Tibial artery (tissue), 4 donors: ENCODE results near the gene VTCN1.

Experiments
- DNase-seq, 2 donors: peaks; one replicate each; pipeline ENCODE4 v3.0.0-alpha.2; 2019
- H3K27ac ChIP-seq, 2 donors: fragments of 200-600 bp; sonication (generic) in 1 of 2; 1 replicate in 1 of 2; 2 replicates in 1 of 2; pipeline ENCODE4 v1.5.1; 2018 to 2019; ENCODE audit warnings: mild to moderate bottlenecking in 1 of 2
- H3K27me3 ChIP-seq, 2 donors: fragments of 200-600 bp; sonication (generic) in 1 of 2; one replicate each; pipeline versions ENCODE4 v1.5.1 to v1.6.0; 2016 to 2019
- H3K36me3 ChIP-seq, 3 donors: fragments of 200-600 bp; sonication (generic) in 2 of 3; one replicate each; pipeline ENCODE4 v1.5.1; 2016 to 2019; ENCODE audit warnings: mild to moderate bottlenecking in 2 of 3
- H3K4me1 ChIP-seq, 4 donors: fragments of 200-600 bp; sonication (generic) in 2 of 4; 1 replicate in 3 of 4; 2 replicates in 1 of 4; pipeline ENCODE4 v1.5.1; 2016 to 2019
- H3K4me3 ChIP-seq, 2 donors: fragments of 200-600 bp; sonication (generic) in 1 of 2; 1 replicate in 1 of 2; 2 replicates in 1 of 2; pipeline ENCODE4 v1.5.1; 2018 to 2019; ENCODE audit warnings: mild to moderate bottlenecking in 2 of 2
- H3K9me3 ChIP-seq, 3 donors: fragments of 200-600 bp; sonication (generic) in 1 of 3; one replicate each; pipeline ENCODE4 v1.5.1; 2016 to 2019
- intact Hi-C: fragments of 100-400 bp; cut with DNase I; formaldehyde crosslinking; loops from one replicate; pipeline ENCODE4 v1.15.0; 2023; ENCODE audit warnings: low total_unique reads
- TF ChIP-seq, protein P1 (sequence below), 2 experiments: fragments of 200-600 bp in 1 of 2; fragments of 450-650 bp in 1 of 2; IDR thresholded peaks; one replicate each; pipeline ENCODE4 v1.5.1; 2017 to 2019; ENCODE audit warnings: antibody characterized with exemption in 2 of 2, mild to moderate bottlenecking in 1 of 2, moderate library complexity in 1 of 2

VTCN1 gene

DNA sequence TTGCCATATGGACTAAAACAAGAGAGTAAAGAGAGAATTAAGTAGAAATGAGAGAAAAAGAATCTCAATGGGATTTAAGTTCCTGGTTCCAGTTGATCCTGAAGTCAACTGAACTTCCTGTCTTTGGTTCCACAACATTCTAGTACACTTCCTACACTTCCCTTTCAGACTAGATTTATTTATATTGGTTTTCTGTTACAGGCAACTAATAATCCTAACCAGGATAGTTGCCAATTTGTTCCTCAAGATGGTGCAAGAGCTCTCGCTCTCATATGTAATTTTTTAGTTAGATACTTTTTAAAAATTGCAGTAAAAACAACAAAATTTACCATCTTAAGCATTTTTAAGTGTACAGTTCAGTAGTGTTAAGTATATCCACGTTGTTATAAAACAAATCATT is 60.4 kb downstream of the VTCN1 start:
- no peaks in the 10 kb centered on the region for H3K9me3 ChIP-seq
- no peak overlapping the region for H3K27ac ChIP-seq
- no peak for DNase-seq
- H3K36me3 ChIP-seq = no peaks in the 10 kb centered on the region
- peaks cover 0 to 4% of the 10 kb centered on the region in 2 donors for H3K27me3 ChIP-seq
- H3K4me1 ChIP-seq = no peaks in the 10 kb centered on the region
- intact Hi-C loops = no loop called here
- TF ChIP-seq, protein P1, sequence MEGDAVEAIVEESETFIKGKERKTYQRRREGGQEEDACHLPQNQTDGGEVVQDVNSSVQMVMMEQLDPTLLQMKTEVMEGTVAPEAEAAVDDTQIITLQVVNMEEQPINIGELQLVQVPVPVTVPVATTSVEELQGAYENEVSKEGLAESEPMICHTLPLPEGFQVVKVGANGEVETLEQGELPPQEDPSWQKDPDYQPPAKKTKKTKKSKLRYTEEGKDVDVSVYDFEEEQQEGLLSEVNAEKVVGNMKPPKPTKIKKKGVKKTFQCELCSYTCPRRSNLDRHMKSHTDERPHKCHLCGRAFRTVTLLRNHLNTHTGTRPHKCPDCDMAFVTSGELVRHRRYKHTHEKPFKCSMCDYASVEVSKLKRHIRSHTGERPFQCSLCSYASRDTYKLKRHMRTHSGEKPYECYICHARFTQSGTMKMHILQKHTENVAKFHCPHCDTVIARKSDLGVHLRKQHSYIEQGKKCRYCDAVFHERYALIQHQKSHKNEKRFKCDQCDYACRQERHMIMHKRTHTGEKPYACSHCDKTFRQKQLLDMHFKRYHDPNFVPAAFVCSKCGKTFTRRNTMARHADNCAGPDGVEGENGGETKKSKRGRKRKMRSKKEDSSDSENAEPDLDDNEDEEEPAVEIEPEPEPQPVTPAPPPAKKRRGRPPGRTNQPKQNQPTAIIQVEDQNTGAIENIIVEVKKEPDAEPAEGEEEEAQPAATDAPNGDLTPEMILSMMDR (IDR thresholded peaks at IDR 0.05) = no peak
- H3K4me3 ChIP-seq = no peak overlapping the region

DNA sequence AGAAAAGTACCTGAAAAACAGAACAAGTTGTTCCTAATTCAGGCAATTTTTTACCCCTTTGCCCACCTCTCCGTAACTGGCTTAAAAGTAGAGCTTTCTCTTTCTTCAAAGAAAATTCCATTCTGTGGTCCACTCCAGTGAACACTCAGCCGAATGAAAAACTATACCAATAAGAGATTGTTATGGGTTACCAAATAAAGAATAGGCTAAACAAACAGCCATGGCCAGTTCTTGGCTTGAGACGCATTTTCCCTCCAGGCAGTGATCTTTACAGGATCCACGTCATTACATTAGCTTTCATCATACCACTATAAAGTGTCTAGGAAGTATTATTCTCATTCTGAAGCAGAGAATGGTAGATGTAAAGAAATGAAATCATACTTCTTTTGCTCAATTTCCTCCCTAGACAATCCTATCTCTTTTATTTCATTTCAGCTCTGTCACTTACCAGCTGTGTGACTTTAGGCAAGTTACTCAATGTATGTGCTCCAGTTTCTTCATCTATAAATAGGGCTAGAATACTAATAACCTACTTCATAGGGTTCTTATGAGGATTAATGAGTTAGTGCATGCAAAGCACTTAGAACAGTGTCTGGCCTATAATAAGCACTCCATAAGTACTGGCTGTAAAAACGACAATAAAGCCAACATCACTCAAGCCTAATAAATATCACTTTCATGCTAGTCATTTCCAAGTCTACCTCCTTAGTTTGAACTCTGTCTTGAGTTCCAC is 62.7 kb downstream of the VTCN1 start:
- intact Hi-C loops = no loop called here
- H3K4me1 ChIP-seq = no peaks in the 10 kb centered on the region
- no peak overlapping the region for H3K4me3 ChIP-seq
- no peak for DNase-seq
- no peaks in the 10 kb centered on the region for H3K9me3 ChIP-seq
- H3K36me3 ChIP-seq = no peaks in the 10 kb centered on the region
- TF ChIP-seq, protein P1 (IDR thresholded peaks at IDR 0.05) = no peak
- no peak overlapping the region for H3K27ac ChIP-seq
- peaks cover 0 to 4% of the 10 kb centered on the region in 2 donors for H3K27me3 ChIP-seq

DNA sequence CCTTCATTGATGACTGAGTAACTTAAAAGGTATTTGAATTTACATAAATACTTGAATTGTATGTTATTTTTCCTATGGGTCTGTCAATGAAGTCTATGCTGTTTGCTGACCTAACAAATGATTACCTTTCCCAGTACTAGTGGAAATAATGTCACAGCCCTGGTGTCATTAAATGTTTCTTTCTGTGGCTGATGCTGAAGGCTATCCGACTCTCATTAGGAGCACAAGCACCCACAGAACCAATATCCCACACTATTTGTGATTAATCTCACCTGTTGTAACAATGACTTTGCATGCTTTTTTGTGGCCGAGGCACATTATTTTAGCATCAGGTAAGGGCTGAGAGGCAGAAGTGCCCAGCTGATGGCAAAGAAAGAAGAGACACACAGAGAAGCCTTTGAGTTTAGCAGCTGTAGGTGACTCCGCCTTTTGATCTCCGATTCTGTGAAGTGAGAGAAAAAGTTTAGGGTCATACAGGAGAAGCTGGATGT is 63.3 kb downstream of the VTCN1 start:
- DNase-seq = no peak
- intact Hi-C loops = no loop called here
- Histone ChIP-seq H3K4me1 (no peaks in the 10 kb centered on the region), H3K4me3 (no peak overlapping the region), H3K27me3 (peaks cover 0 to 4% of the 10 kb centered on the region in 2 donors), H3K36me3 (no peaks in the 10 kb centered on the region), H3K9me3 (no peaks in the 10 kb centered on the region), H3K27ac (no peak overlapping the region)
- TF ChIP-seq, protein P1 (IDR thresholded peaks at IDR 0.05) = no peak

DNA sequence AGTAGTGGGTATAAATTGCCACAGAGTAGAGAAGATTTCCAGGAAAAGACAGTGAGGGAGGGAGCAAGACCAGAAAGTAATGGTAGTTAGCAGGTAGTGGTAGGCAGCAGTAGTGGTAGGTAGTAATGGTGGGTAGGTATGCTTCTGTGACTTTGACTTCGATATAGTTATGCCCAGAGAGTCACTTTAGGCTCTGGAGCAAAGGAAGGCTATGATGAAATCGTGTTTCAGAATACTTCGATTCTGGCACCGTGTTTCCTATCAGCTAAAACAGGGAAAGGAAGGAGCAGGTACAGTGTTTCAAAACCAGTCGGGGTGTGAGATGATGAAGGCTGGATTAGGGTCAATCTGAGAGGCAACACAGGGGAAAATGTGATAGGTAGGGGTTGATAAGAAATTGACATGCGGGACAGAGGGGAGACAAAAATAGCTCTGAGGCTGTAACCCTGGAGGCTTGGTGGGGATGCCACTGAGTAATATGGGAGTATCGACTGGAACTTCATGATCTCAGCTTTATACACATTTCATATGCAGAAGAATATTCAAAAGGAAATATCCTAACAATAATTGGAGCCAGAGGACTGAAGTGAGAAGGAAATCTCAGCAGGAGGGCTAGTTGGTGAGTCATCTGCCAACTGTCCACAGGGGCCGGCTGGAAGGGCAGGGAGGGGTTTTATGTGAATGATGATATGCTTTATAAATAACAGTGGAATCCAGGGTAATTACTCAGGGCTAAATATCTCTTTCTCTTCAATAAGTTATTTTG is 64.0 kb downstream of the VTCN1 start:
- no peaks in the 10 kb centered on the region for H3K4me1 ChIP-seq
- no peak for DNase-seq
- peaks cover 0 to 4% of the 10 kb centered on the region in 2 donors for H3K27me3 ChIP-seq
- H3K9me3 ChIP-seq = no peaks in the 10 kb centered on the region
- intact Hi-C loops = no loop called here
- H3K4me3 ChIP-seq = no peak overlapping the region
- TF ChIP-seq, protein P1 (IDR thresholded peaks at IDR 0.05) = no peak
- no peak overlapping the region for H3K27ac ChIP-seq
- H3K36me3 ChIP-seq = no peaks in the 10 kb centered on the region

DNA sequence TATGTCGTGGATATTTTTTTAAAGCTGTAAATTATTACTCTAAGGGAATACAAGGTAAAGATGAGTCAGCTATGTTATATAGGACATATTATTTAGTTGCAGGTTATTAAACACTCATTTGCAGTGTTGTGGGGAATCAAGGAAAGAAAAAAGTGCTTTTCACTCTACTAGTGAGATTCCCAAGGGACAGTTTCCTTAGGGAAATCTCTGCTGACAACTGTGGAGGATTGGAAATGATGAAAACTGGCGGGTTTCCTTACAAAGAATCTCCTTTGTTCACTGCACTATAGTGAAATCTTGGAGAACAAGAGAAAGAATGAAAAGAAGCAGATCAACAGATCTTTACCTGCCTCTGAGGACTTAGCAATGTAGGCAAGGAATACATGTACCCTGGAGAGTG is 64.7 kb downstream of the VTCN1 start:
- no peak for DNase-seq
- Histone ChIP-seq H3K4me1 (no peaks in the 10 kb centered on the region), H3K27me3 (peaks cover 0 to 4% of the 10 kb centered on the region in 2 donors), H3K36me3 (no peaks in the 10 kb centered on the region), H3K27ac (no peak overlapping the region), H3K4me3 (no peak overlapping the region), H3K9me3 (no peaks in the 10 kb centered on the region)
- TF ChIP-seq, protein P1 (IDR thresholded peaks at IDR 0.05) = no peak
- intact Hi-C loops = no loop called here
